A549 (cell line): ENCODE data around the gene UBIAD1. TPM values are rescaled to one million over a fixed set of nuclear protein-coding genes. Genes with fewer than 3 reads are reported as not detected.
"Not testable (repeated sequence)": the region's sequence is repeated elsewhere in the genome, so short reads cannot be mapped to it uniquely, and the experiment has no call there.

Experiments
- ATAC-seq, 2 experiments: fragments of 200-7000 bp in 1 of 2; fragments of >200 bp in 1 of 2; cut with Nextera tagmentation in 1 of 2; cut with Tn5 transposase in 1 of 2; 3 replicates each; pipeline versions ENCODE4 v1.8.0 to v1.9.1; 2018 to 2020; ENCODE audit warnings: mild to moderate bottlenecking in 1 of 2, moderate library complexity in 1 of 2
- CTCF ChIA-PET: fragments of 300-600 bp; sonication (Branson Sonifier 250); formaldehyde crosslinking; extraction: SDS; loops from one replicate; lab custom pipeline; 2021; ENCODE audit warnings: antibody characterized with exemption, inconsistent platforms; lab: Yijun Ruan, JAX
- POLR2A ChIA-PET: fragments of 350-600 bp; formaldehyde crosslinking; extraction: SDS; loops from one replicate; lab custom pipeline; 2021; ENCODE audit warnings: antibody characterized with exemption, inconsistent platforms; lab: Yijun Ruan, JAX
- DNase-seq, 2 experiments: peaks; one replicate each; pipeline versions ENCODE4 v3.0.0 to v3.0.0-alpha.2; 2011 to 2016; ENCODE audit warnings: low read depth in 1 of 2, low spot score in 1 of 2
- FAIRE-seq: peaks from 2 replicates; lab custom pipeline; 2011; peaks lifted over from hg19 to GRCh38; lab: Jason Lieb, UNC
- H3K27ac ChIP-seq, 2 experiments: fragments of >200 bp; sonication (Bioruptor Twin); formaldehyde crosslinking; 3 replicates each; pipeline ENCODE4 v1.5.1; 2016 to 2017
- H3K4me1 ChIP-seq: fragments of >200 bp; sonication (Bioruptor Twin); formaldehyde crosslinking; 3 replicates; pipeline ENCODE4 v1.6.1; 2016
- H3K4me2 ChIP-seq: fragments of >200 bp; sonication (Bioruptor Twin); formaldehyde crosslinking; 3 replicates; pipeline ENCODE4 v1.6.1; 2016
- H3K4me3 ChIP-seq: fragments of >200 bp; sonication (Bioruptor Twin); formaldehyde crosslinking; 3 replicates; pipeline ENCODE4 v1.5.1; 2016
- H3K9me3 ChIP-seq: fragments of >200 bp; sonication (Bioruptor Twin); formaldehyde crosslinking; 3 replicates; pipeline ENCODE4 v1.6.1; 2016
- BHLHE40 ChIP-seq: IDR thresholded peaks from 2 replicates; pipeline ENCODE4 v1.6.1; 2012; ENCODE audit warnings: low read depth, low read length, inconsistent platforms
- CBX8 ChIP-seq: fragments of 200-600 bp; sonication (generic); IDR thresholded peaks from 2 replicates; pipeline ENCODE4 v1.6.1; 2016
- CHD4 ChIP-seq: fragments of 200-600 bp; sonication (generic); IDR thresholded peaks from 2 replicates; pipeline ENCODE4 v1.6.1; 2016; ENCODE audit warnings: antibody characterized with exemption, mild to moderate bottlenecking, borderline replicate concordance
- E2F6 ChIP-seq: IDR thresholded peaks from 2 replicates; pipeline ENCODE4 v1.6.1; 2012; ENCODE audit warnings: low read depth, borderline replicate concordance
- EHF ChIP-seq: fragments of 250-450 bp; sonication (Bioruptor Pico); IDR thresholded peaks from 2 replicates; pipeline ENCODE4 v1.5.0; 2020; ENCODE audit warnings: mild to moderate bottlenecking
- HMGXB4 ChIP-seq: fragments of 250-450 bp; sonication (Bioruptor Pico); IDR thresholded peaks from 2 replicates; pipeline ENCODE4 v1.5.0; 2021; ENCODE audit warnings: mild to moderate bottlenecking, moderate library complexity, borderline replicate concordance
- HOXB5 ChIP-seq: fragments of 250-450 bp; sonication (Bioruptor Pico); IDR thresholded peaks from 2 replicates; pipeline ENCODE4 v1.5.0; 2020; ENCODE audit warnings: mild to moderate bottlenecking, moderate library complexity
- JUN ChIP-seq, 2 experiments: fragments of >200 bp; sonication (Bioruptor Twin); formaldehyde crosslinking; IDR thresholded peaks; 2 replicates in 1 of 2; 3 replicates in 1 of 2; pipeline ENCODE4 v1.6.1; 2016 to 2017
- JUNB ChIP-seq: fragments of >200 bp; sonication (Bioruptor Twin); formaldehyde crosslinking; IDR thresholded peaks from 2 replicates; pipeline ENCODE4 v1.6.1; 2016
- MYC ChIP-seq: IDR thresholded peaks from 2 replicates; pipeline ENCODE4 v1.6.1; 2012; ENCODE audit warnings: mild to moderate bottlenecking, inconsistent platforms, low read length, improper control_type of control experiment, borderline replicate concordance
- NPAS2 ChIP-seq: fragments of 250-450 bp; sonication (Bioruptor Pico); IDR thresholded peaks from 2 replicates; pipeline ENCODE4 v1.8.0; 2022; ENCODE audit warnings: mild to moderate bottlenecking, moderate library complexity, borderline replicate concordance
- POLR2A ChIP-seq: IDR thresholded peaks from 2 replicates; pipeline ENCODE4 v1.6.1; 2012; ENCODE audit warnings: mild to moderate bottlenecking, low read length
- POLR2AphosphoS2 ChIP-seq: conservative IDR thresholded peaks from 2 replicates; pipeline ENCODE4 v1.6.1; 2012; ENCODE audit warnings: low read length, improper control_type of control experiment, inconsistent platforms
- RFX5 ChIP-seq: fragments of 450-650 bp; IDR thresholded peaks from 2 replicates; pipeline ENCODE4 v1.7.1; 2014; ENCODE audit warnings: antibody characterized with exemption, mild to moderate bottlenecking, moderate library complexity
- SMC3 ChIP-seq: fragments of >200 bp; sonication (Bioruptor Twin); formaldehyde crosslinking; IDR thresholded peaks from 3 replicates; pipeline ENCODE4 v1.6.1; 2018; ENCODE audit warnings: inconsistent platforms
- TFCP2L1 ChIP-seq: fragments of 250-450 bp; sonication (Bioruptor Pico); IDR thresholded peaks from 2 replicates; pipeline ENCODE4 v1.5.0; 2021; ENCODE audit warnings: mild to moderate bottlenecking
- TP53 ChIP-seq: fragments of 250-450 bp; sonication (Bioruptor Pico); IDR thresholded peaks from 2 replicates; pipeline ENCODE4 v1.5.0; 2021; ENCODE audit warnings: mild to moderate bottlenecking, moderate library complexity
- ZFP36 ChIP-seq: fragments of 450-650 bp; IDR thresholded peaks from 2 replicates; pipeline ENCODE4 v1.6.1; 2014; ENCODE audit warnings: borderline replicate concordance; ENCODE audit not compliant: partially characterized antibody
- ZNF302 ChIP-seq: fragments of 250-450 bp; sonication (Bioruptor Pico); IDR thresholded peaks from 2 replicates; pipeline ENCODE4 v1.9.0; 2021; ENCODE audit warnings: inconsistent platforms, mild to moderate bottlenecking, moderate library complexity
- WGBS: methylation state at CpG from one replicate; pipeline ENCODE4 v1.1.6; 2017; ENCODE audit errors: missing lambda C conversion rate; 5-methylcytosine and 5-hydroxymethylcytosine counted together
- polyA plus RNA-seq, 4 experiments: library from polyadenylated mRNA; depleted of rRNA in 3 of 4; stranded (reverse); fragments of >200 nt; fragmentation: RNase III in 1 of 4; extraction: RNeasy Plus Mini Kit Qiagen cat#74134 plus additional on column Dnase treatment in 1 of 4; gene quantifications; 2 replicates in 3 of 4; 3 replicates in 1 of 4; pipeline ENCODE4 v1.2.3, GENCODE V29; 2011 to 2017

The UBIAD1 gene
- polyA plus RNA-seq, 2 of the 4 experiments (the other 2 are of a cell fraction), result 9.9 to 14.9 TPM

GRCh38 chr1:11266268-11267074, 6.5 kb upstream of the UBIAD1 start:
- 61% methylated on average over 12 of the region's 12 CpGs for WGBS
- no peak overlapping the region for H3K27ac ChIP-seq
- H3K4me3 ChIP-seq, result no peak overlapping the region
- H3K4me1 ChIP-seq, result peaks cover 1% of the 10 kb centered on the region; the same call in 1 of the 3 replicates
- POLR2A ChIA-PET, result no interaction called here
- ATAC-seq, result no peak
- TF ChIP-seq MYC, result no peak
- TF ChIP-seq, all 56 proteins: peak for 0
- CTCF ChIA-PET, result interaction anchor here (0.9 to 1.6 kb wide), 2 partner anchors 13 to 380 kb away, joined by 3 to 4 read pairs; no protein-coding TSS in a partner anchor
- FAIRE-seq (no peak), DNase-seq (no peak)
- H3K4me2 ChIP-seq, result no peak overlapping the region
- H3K9me3 ChIP-seq, result no peaks in the 10 kb centered on the region

GRCh38 chr1:11267350-11268337, 5.4 kb upstream of the UBIAD1 start:
- H3K4me1 ChIP-seq, H3K27ac ChIP-seq, ATAC-seq, FAIRE-seq, H3K4me3 ChIP-seq, POLR2A ChIA-PET, H3K9me3 ChIP-seq: not testable (repeated sequence)
- WGBS, result 72% methylated on average over 19 of the region's 19 CpGs
- CTCF ChIA-PET, result interaction anchor here (0.9 to 2.6 kb wide), 3 partner anchors 14 to 378 kb away, joined by 3 to 9 read pairs (median 4); no protein-coding TSS in a partner anchor
- H3K4me2 ChIP-seq, result 0 out of 3 replicates have a peak overlapping the region, but pooled peaks have one; percentile 12
- DNase-seq, result peak in 1 of 2 experiments; percentile 38

GRCh38 chr1:11272544-11272831, 510 bp upstream of the UBIAD1 start:
- peak overlapping the region; percentile 10 to 72; a peak in 2 of 6 replicates for H3K27ac ChIP-seq
- WGBS, result 9% methylated on average over 9 of the region's 9 CpGs
- DNase-seq (no peak), ATAC-seq (peak in 1 of 2 experiments; percentile 26; a peak in 4 of 6 replicates)
- H3K4me1 ChIP-seq, result peaks cover 12% of the 10 kb centered on the region
- ChIA-PET POLR2A (interaction anchor here (0.5 to 1.8 kb wide), 3 partner anchors 11 to 702 kb away, joined by 3 to 34 read pairs (median 3); partner anchors contain the start of genes EXOSC10 and MTOR), CTCF (interaction anchor here (0.9 to 1.6 kb wide), 3 partner anchors 13 to 235 kb away, joined by 3 to 5 read pairs (median 3); no protein-coding TSS in a partner anchor)
- TF ChIP-seq BHLHE40, result no peak
- no peak for TF ChIP-seq HOXB5 (CRISPR knock-in tag)
- no peak for TF ChIP-seq MYC
- no peak for TF ChIP-seq POLR2A
- no peak for TF ChIP-seq TFCP2L1 (CRISPR knock-in tag)
- TF ChIP-seq POLR2AphosphoS2, result no peak
- TF ChIP-seq CBX8, result no peak
- no peak for TF ChIP-seq RFX5
- no peak for TF ChIP-seq JUN (IDR thresholded peaks at IDR 0.05)
- TF ChIP-seq EHF, result no peak
- no peak for TF ChIP-seq TP53 (CRISPR knock-in tag)
- no peak for TF ChIP-seq ZNF302 (CRISPR knock-in tag)
- TF ChIP-seq CHD4, result no peak
- TF ChIP-seq NPAS2 (CRISPR knock-in tag), result no peak
- TF ChIP-seq HMGXB4 (CRISPR knock-in tag), result no peak
- TF ChIP-seq ZFP36, result no peak
- TF ChIP-seq JUNB, result no peak
- no peak for TF ChIP-seq E2F6
- no peak for TF ChIP-seq SMC3
- TF ChIP-seq, all 56 proteins: peak for 0
- no peak for FAIRE-seq
- Histone ChIP-seq H3K4me3 (peak overlapping the region; percentile 15; the same call in 2 of the 3 replicates), H3K4me2 (peak overlapping the region; percentile 68), H3K9me3 (no peaks in the 10 kb centered on the region)
